Measurements from ENCODE around the gene TMED10. TPM values are rescaled to one million over a fixed set of nuclear protein-coding genes. Genes with fewer than 3 reads are reported as not detected.

Gene TMED10
- total and polyA plus RNA-seq, 2 donors (not counting 1 experiment from before 2014, with no cell fraction given): 223 to 333 TPM

DNA sequence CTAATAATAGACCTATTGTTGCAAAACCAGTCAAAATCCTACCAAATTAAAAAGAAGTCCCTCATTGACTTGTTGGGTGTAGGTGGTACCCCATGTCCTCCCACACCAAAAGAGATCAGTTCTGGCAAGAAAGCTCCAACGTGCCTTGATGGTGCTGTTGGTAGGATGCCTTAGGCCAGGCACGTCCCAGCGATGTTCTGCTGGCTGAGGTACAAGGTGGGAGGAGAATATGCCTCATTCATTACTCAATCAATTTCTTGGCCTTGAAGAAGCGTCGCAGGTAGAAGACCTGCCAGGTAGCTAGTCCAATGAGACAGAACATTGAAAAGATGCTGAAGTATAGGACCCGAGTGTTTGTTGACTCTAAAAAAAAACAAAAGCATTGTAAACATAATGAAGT, 41.8 kb downstream of the TMED10 start:
- no peak overlapping the region for H3K4me3 ChIP-seq (replicated peaks in 1 of 4; ENCODE audit: control extremely low read depth in 1 of 4, insufficient read depth in 1 of 4, low read depth in 3 of 4, low read length in 4 of 4)
- H3K79me2 ChIP-seq (ENCODE audit: control insufficient read depth, insufficient read depth, low read length): no peaks in the 10 kb centered on the region
- no peak overlapping the region for H3K9ac ChIP-seq (ENCODE audit: insufficient read depth, low read length)
- DNase-seq (ENCODE audit: low read depth in 2 of 2): no peak
- H3K9me3 ChIP-seq (ENCODE audit: control insufficient read depth, insufficient read depth, low read depth, low read length): no peaks in the 10 kb centered on the region
- no peak for TF ChIP-seq EZH2 (IDR thresholded peaks at IDR 0.05; ENCODE audit: low read length, missing control alignments)
- TF ChIP-seq, protein P1, sequence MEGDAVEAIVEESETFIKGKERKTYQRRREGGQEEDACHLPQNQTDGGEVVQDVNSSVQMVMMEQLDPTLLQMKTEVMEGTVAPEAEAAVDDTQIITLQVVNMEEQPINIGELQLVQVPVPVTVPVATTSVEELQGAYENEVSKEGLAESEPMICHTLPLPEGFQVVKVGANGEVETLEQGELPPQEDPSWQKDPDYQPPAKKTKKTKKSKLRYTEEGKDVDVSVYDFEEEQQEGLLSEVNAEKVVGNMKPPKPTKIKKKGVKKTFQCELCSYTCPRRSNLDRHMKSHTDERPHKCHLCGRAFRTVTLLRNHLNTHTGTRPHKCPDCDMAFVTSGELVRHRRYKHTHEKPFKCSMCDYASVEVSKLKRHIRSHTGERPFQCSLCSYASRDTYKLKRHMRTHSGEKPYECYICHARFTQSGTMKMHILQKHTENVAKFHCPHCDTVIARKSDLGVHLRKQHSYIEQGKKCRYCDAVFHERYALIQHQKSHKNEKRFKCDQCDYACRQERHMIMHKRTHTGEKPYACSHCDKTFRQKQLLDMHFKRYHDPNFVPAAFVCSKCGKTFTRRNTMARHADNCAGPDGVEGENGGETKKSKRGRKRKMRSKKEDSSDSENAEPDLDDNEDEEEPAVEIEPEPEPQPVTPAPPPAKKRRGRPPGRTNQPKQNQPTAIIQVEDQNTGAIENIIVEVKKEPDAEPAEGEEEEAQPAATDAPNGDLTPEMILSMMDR (conservative IDR thresholded peaks at IDR 0.05 in 1 of 2, IDR thresholded peaks at IDR 0.05 in 1 of 2; ENCODE audit: low read depth in 1 of 2, low read length in 2 of 2): no peak
- no peak overlapping the region for H3K27ac ChIP-seq (ENCODE audit: insufficient read depth, low read length)
- peaks cover 4% of the 10 kb centered on the region for H3K36me3 ChIP-seq (ENCODE audit: control insufficient read depth, insufficient read depth, low read length)
- no peaks in the 10 kb centered on the region for H3K27me3 ChIP-seq (ENCODE audit: control insufficient read depth, insufficient read depth, low read length)
- H3K4me2 ChIP-seq (ENCODE audit: extremely low read depth, insufficient read depth, low read length): no peak overlapping the region
- no peaks in the 10 kb centered on the region for H3K4me1 ChIP-seq (ENCODE audit: control insufficient read depth, extremely low read depth, insufficient read depth, low read length)
- no peaks in the 10 kb centered on the region for H4K20me1 ChIP-seq (ENCODE audit: control insufficient read depth, extremely low read depth, insufficient read depth, low read length)
- no peak overlapping the region for H2AFZ ChIP-seq (ENCODE audit: low read length)

DNA sequence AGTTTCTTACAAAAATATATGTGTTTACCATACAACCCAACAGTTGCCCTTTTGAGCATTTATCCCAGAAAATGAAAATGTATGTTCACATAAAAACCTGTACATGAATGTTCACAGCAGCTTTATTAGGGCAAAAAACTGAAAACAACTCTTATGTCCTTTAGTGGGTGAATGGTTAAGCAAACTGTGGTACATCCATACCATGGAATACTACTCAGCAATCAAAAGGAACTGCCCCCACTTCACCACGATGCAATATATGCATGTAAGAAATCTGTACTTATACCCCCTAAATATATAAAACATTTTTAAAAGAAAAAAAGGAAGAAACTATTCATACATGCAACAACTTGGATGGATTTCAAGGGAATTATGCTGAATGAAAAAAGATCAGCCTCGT, 42.8 kb downstream of the TMED10 start:
- H3K4me1 ChIP-seq (ENCODE audit: control insufficient read depth, extremely low read depth, insufficient read depth, low read length): no peaks in the 10 kb centered on the region
- no peaks in the 10 kb centered on the region for H4K20me1 ChIP-seq (ENCODE audit: control insufficient read depth, extremely low read depth, insufficient read depth, low read length)
- H3K4me2 ChIP-seq (ENCODE audit: extremely low read depth, insufficient read depth, low read length): no peak overlapping the region
- H3K9ac ChIP-seq (ENCODE audit: insufficient read depth, low read length): no peak overlapping the region
- H3K36me3 ChIP-seq (ENCODE audit: control insufficient read depth, insufficient read depth, low read length): peaks cover 4% of the 10 kb centered on the region
- no peaks in the 10 kb centered on the region for H3K9me3 ChIP-seq (ENCODE audit: control insufficient read depth, insufficient read depth, low read depth, low read length)
- H2AFZ ChIP-seq (ENCODE audit: low read length): no peak overlapping the region
- no peak overlapping the region for H3K27ac ChIP-seq (ENCODE audit: insufficient read depth, low read length)
- DNase-seq (ENCODE audit: low read depth in 2 of 2): no peak
- TF ChIP-seq, protein P1 (conservative IDR thresholded peaks at IDR 0.05 in 1 of 2, IDR thresholded peaks at IDR 0.05 in 1 of 2; ENCODE audit: low read depth in 1 of 2, low read length in 2 of 2): no peak
- TF ChIP-seq EZH2 (IDR thresholded peaks at IDR 0.05; ENCODE audit: low read length, missing control alignments): no peak
- no peaks in the 10 kb centered on the region for H3K27me3 ChIP-seq (ENCODE audit: control insufficient read depth, insufficient read depth, low read length)
- no peak overlapping the region for H3K4me3 ChIP-seq (replicated peaks in 1 of 4; ENCODE audit: control extremely low read depth in 1 of 4, insufficient read depth in 1 of 4, low read depth in 3 of 4, low read length in 4 of 4)
- H3K79me2 ChIP-seq (ENCODE audit: control insufficient read depth, insufficient read depth, low read length): no peaks in the 10 kb centered on the region

DNA sequence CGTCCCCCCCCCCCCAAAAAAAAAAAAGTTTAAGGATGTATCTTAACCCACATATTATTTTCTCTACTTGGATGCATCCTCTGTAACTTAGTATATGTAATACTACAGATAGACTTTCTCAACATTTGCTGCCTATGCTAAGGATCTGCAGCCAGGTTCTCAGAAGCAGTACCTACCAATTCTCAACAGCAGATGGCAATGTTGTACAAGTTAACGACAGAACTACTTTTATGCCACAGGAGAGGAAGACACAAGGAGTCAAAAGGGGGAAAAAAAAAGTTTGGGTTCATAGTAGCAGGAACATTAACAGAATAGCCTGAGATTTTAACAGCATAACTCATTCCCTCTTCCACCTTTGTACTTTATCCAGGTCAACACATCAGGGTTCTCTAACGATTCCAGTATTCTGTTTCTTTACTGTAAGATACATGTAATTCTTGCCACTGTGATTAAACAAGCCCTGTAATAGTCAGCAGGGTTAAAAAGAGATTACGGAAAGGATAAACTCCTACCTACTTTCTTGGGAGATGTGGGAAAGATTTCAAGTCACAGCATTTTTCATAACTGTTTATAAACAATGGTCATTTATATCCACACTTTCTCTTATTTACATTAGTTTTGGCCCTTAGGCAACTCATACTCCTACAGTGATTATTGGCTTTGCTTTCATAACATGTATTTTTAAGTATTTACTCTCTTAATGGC, 43.9 kb downstream of the TMED10 start:
- H3K4me1 ChIP-seq (ENCODE audit: control insufficient read depth, extremely low read depth, insufficient read depth, low read length): no peaks in the 10 kb centered on the region
- no peak overlapping the region for H3K9ac ChIP-seq (ENCODE audit: insufficient read depth, low read length)
- H2AFZ ChIP-seq (ENCODE audit: low read length): no peak overlapping the region
- H3K27me3 ChIP-seq (ENCODE audit: control insufficient read depth, insufficient read depth, low read length): no peaks in the 10 kb centered on the region
- H4K20me1 ChIP-seq (ENCODE audit: control insufficient read depth, extremely low read depth, insufficient read depth, low read length): no peaks in the 10 kb centered on the region
- no peaks in the 10 kb centered on the region for H3K9me3 ChIP-seq (ENCODE audit: control insufficient read depth, insufficient read depth, low read depth, low read length)
- H3K4me2 ChIP-seq (ENCODE audit: extremely low read depth, insufficient read depth, low read length): no peak overlapping the region
- H3K79me2 ChIP-seq (ENCODE audit: control insufficient read depth, insufficient read depth, low read length): no peaks in the 10 kb centered on the region
- no peak overlapping the region for H3K27ac ChIP-seq (ENCODE audit: insufficient read depth, low read length)
- peaks cover 4% of the 10 kb centered on the region for H3K36me3 ChIP-seq (ENCODE audit: control insufficient read depth, insufficient read depth, low read length)
- no peak overlapping the region for H3K4me3 ChIP-seq (replicated peaks in 1 of 4; ENCODE audit: control extremely low read depth in 1 of 4, insufficient read depth in 1 of 4, low read depth in 3 of 4, low read length in 4 of 4)
- TF ChIP-seq, protein P1 (conservative IDR thresholded peaks at IDR 0.05 in 1 of 2, IDR thresholded peaks at IDR 0.05 in 1 of 2; ENCODE audit: low read depth in 1 of 2, low read length in 2 of 2): peak; percentile 72 to 75
- TF ChIP-seq EZH2 (IDR thresholded peaks at IDR 0.05; ENCODE audit: low read length, missing control alignments): no peak
- peak; percentile 49 to 84 for DNase-seq (ENCODE audit: low read depth in 2 of 2)
